Astrocyte of the hippocampus (primary cell): ENCODE data around the gene RWDD4.

Experiments used
- DNase-seq: peaks from one replicate; pipeline ENCODE4 v3.0.0; 2011; ENCODE audit warnings: low read depth, low spot score

The RWDD4 gene

GRCh38 chr4:183659029-183659871 lies at the start of gene RWDD4, which contains the start of gene TRAPPC11:
RWDD4 (minus strand) TSS chr4:183659185; CDS start chr4:183658952, 233 bp downstream.
TRAPPC11 (plus strand) TSS chr4:183659293; CDS start chr4:183663868, 4,575 bp downstream.
- peak; percentile 100 for DNase-seq

GRCh38 chr4:183702492-183702891 lies 43.5 kb upstream of the RWDD4 start:
- DNase-seq: no peak

- no peak for DNase-seq
These were observed 41.4 kb upstream of the RWDD4 start for GRCh38 chr4:183700407-183700806.

GRCh38 chr4:183698909-183699308 lies 39.9 kb upstream of the RWDD4 start:
- no peak for DNase-seq

- DNase-seq: no peak
These were observed 32.9 kb upstream of the RWDD4 start for GRCh38 chr4:183691897-183692296.

GRCh38 chr4:183691006-183691405 lies 32.0 kb upstream of the RWDD4 start:
- DNase-seq: no peak

GRCh38 chr4:183688216-183688615 lies 29.2 kb upstream of the RWDD4 start:
- DNase-seq: no peak

- DNase-seq: no peak
These were observed 27.5 kb upstream of the RWDD4 start for GRCh38 chr4:183686461-183686860.

GRCh38 chr4:183681119-183681518 lies 22.1 kb upstream of the RWDD4 start:
- DNase-seq: no peak

GRCh38 chr4:183675625-183676024 lies 16.6 kb upstream of the RWDD4 start:
- no peak for DNase-seq

GRCh38 chr4:183674153-183674552 lies 15.2 kb upstream of the RWDD4 start:
- DNase-seq: no peak

- no peak for DNase-seq
These were observed 12.1 kb upstream of the RWDD4 start for GRCh38 chr4:183670960-183671555.

- peak; percentile 12 for DNase-seq
These were observed 11.3 kb upstream of the RWDD4 start for GRCh38 chr4:183670251-183670650.

- no peak for DNase-seq
These were observed 7.1 kb upstream of the RWDD4 start for GRCh38 chr4:183666088-183666487.

GRCh38 chr4:183659872-183660242 lies 872 bp upstream of the RWDD4 start:
- DNase-seq: no peak

- DNase-seq: peak; percentile 47
These were observed 490 bp downstream of the RWDD4 start for GRCh38 chr4:183658362-183659028.

GRCh38 chr4:183657564-183657963 lies 1.4 kb downstream of the RWDD4 start:
- DNase-seq: peak; percentile 26

- DNase-seq: no peak
These were observed 13.7 kb downstream of the RWDD4 start for GRCh38 chr4:183645326-183645725.

- no peak for DNase-seq
These were observed 19.7 kb downstream of the RWDD4 start for GRCh38 chr4:183639291-183639690.

GRCh38 chr4:183638436-183638835 lies 20.5 kb downstream of the RWDD4 start:
- DNase-seq: peak; percentile 58

GRCh38 chr4:183637461-183637860 lies 21.5 kb downstream of the RWDD4 start:
- DNase-seq: peak; percentile 54

- peak; percentile 58 for DNase-seq
These were observed 22.1 kb downstream of the RWDD4 start for GRCh38 chr4:183636923-183637322.
